Cardiac septum (tissue), 1 donor: ENCODE results near the gene GUCA1A. TPM values are rescaled to one million over a fixed set of nuclear protein-coding genes. Genes with fewer than 3 reads are reported as not detected.

Source experiments
- DNase-seq: peaks from one replicate; pipeline ENCODE4 v3.0.0-alpha.2; 2020; ENCODE audit warnings: low spot score
- intact Hi-C: fragments of 100-400 bp; cut with DNase I; formaldehyde crosslinking; loops from one replicate; pipeline ENCODE4 v1.14.0; 2022
- total RNA-seq: library from RNA; stranded (reverse); fragmentation: NEBNext Ultra II Directional; extraction: Animal tissue kit (Norgen Biotek cat#: 25700); gene quantifications from one replicate; pipeline ENCODE4 v1.2.1, GENCODE V29; 2021
- donor health status: DM: no; HTN: no; CAD: no.

Gene GUCA1A
- total RNA-seq, 1 donor from 2014 or later, result not detected

- no peak for DNase-seq
- intact Hi-C loops, result no loop called here
Measured at GRCh38 chr6:42225419-42225818, 52.3 kb downstream of the GUCA1A start.

GRCh38 chr6:42226161-42226611 is 53.0 kb downstream of the GUCA1A start:
- no peak for DNase-seq
- intact Hi-C loops, result no loop called here

GRCh38 chr6:42226645-42227143 is 53.5 kb downstream of the GUCA1A start:
- intact Hi-C loops, result no loop called here
- no peak for DNase-seq

GRCh38 chr6:42227173-42227850 is 54.1 kb downstream of the GUCA1A start:
- no peak for DNase-seq
- intact Hi-C loops, result no loop called here

- intact Hi-C loops, result no loop called here
- DNase-seq, result no peak
Measured at GRCh38 chr6:42228305-42228704, 55.1 kb downstream of the GUCA1A start.

Other genes starting within 250 kb of the GUCA1A start
- gene CCND3, start 231.6 kb upstream of the GUCA1A start, total RNA-seq, result 33.5 TPM
- 22.3 TPM for gene TAF8, start 122.8 kb upstream of the GUCA1A start, total RNA-seq
- gene C6orf132, start 30.7 kb upstream of the GUCA1A start, total RNA-seq, result 1.3 TPM
- 2.6 TPM for gene GUCA1B, start 21.6 kb downstream of the GUCA1A start, total RNA-seq
- 54.9 TPM for gene MRPS10, start 44.5 kb downstream of the GUCA1A start, total RNA-seq